Right lobe of liver (tissue), 6 donors: ENCODE data around the gene WDR3. TPM values are rescaled to one million over a fixed set of nuclear protein-coding genes. Genes with fewer than 3 reads are reported as not detected.

Source experiments
- ATAC-seq, 4 donors: fragments of 200-7000 bp; cut with Tn5 transposase; one replicate each; pipeline ENCODE4 v1.9.1; 2020; ENCODE audit warnings: mild to moderate bottlenecking in 4 of 4, moderate library complexity in 4 of 4
- DNase-seq, 3 donors: peaks; one replicate each; pipeline ENCODE4 v3.0.0-alpha.2; 2020
- H3K27ac ChIP-seq, 3 donors: fragments of 200-600 bp; one replicate each; pipeline ENCODE4 v1.8.0; 2022
- H3K27me3 ChIP-seq, 2 donors: fragments of 200-600 bp; one replicate each; pipeline ENCODE4 v1.8.0; 2022
- H3K36me3 ChIP-seq, 4 donors: fragments of 200-600 bp; sonication (generic) in 1 of 4; one replicate each; pipeline versions ENCODE4 v1.5.1 to v1.8.0; 2017 to 2022; ENCODE audit warnings: control low read depth in 1 of 4
- H3K4me1 ChIP-seq, 4 donors: fragments of 200-600 bp; sonication (generic) in 1 of 4; one replicate each; pipeline versions ENCODE4 v1.5.1 to v1.8.0; 2017 to 2022; ENCODE audit warnings: control low read depth in 1 of 4
- H3K4me3 ChIP-seq, 3 donors: fragments of 200-600 bp; one replicate each; pipeline ENCODE4 v1.8.0; 2022
- H3K9me3 ChIP-seq, 4 donors: fragments of 200-600 bp; sonication (generic) in 1 of 4; one replicate each; pipeline versions ENCODE4 v1.5.1 to v1.8.0; 2017 to 2022; ENCODE audit warnings: control low read depth in 1 of 4
- CTCF ChIP-seq, 4 donors: fragments of 200-600 bp in 3 of 4; fragments of 450-650 bp in 1 of 4; IDR thresholded peaks; one replicate each; pipeline versions ENCODE4 v1.5.1 to v1.8.0; 2016 to 2022; ENCODE audit warnings: antibody characterized with exemption in 4 of 4, mild to moderate bottlenecking in 2 of 4
- POLR2A ChIP-seq: fragments of 450-650 bp; IDR thresholded peaks from one replicate; pipeline ENCODE4 v1.6.1; 2017; ENCODE audit warnings: antibody characterized with exemption, mild to moderate bottlenecking
- WGBS: methylation state at CpG from one replicate; pipeline ENCODE4 v1.1.6; 2018; ENCODE audit warnings: low coverage, low lambda C conversion rate; ENCODE audit not compliant: insufficient coverage; ENCODE audit errors: missing lambda C conversion rate; 5-methylcytosine and 5-hydroxymethylcytosine counted together
- intact Hi-C, 2 donors: fragments of 100-400 bp; cut with DNase I; formaldehyde crosslinking; loops; one replicate each; pipeline versions ENCODE4 v1.11.2 to v1.14.1; 2022
- total RNA-seq, 6 experiments: library from RNA; depleted of rRNA in 2 of 6; stranded (reverse); fragments of >200 nt in 2 of 6; fragmentation: NEBNext Ultra II Directional in 3 of 6; extraction: Animal tissue kit (Norgen Biotek cat#: 25700) in 3 of 6; gene quantifications; one replicate each; pipeline versions ENCODE4 v1.1.0 to v1.2.4, GENCODE V29; 2016 to 2023
- donor health status: DM: no; HTN: yes; CAD: no.
- donor health status: DM: no; HTN: no; CAD: no.
- donor health status: DM: no; HTN: no; CAD: no.
- donor health status: DM: no; HTN: yes; CAD: no.
- donor health status: DM: no; HTN: yes; CAD: no.

Gene WDR3
- total RNA-seq, 6 experiments from 2014 or later: 10.4 to 18.8 (median 15.1) TPM

- WGBS: 50% methylated on average over 2 of the region's 2 CpGs
- Histone ChIP-seq H3K27ac (no peak overlapping the region), H3K4me3 (no peak overlapping the region), H3K4me1 (peaks cover 0 to 10% (median 3%) of the 10 kb centered on the region in 4 donors), H3K27me3 (no peaks in the 10 kb centered on the region), H3K9me3 (no peaks in the 10 kb centered on the region), H3K36me3 (peaks cover 0 to 14% (median 3%) of the 10 kb centered on the region in 4 donors)
- peak; percentile 61 to 76 (median 70) for ATAC-seq
- TF ChIP-seq POLR2A: no peak
- no peak for DNase-seq
- intact Hi-C loops: no loop called here
Measured at GRCh38 chr1:117892512-117892911, 37.0 kb upstream of the WDR3 start.

DNA sequence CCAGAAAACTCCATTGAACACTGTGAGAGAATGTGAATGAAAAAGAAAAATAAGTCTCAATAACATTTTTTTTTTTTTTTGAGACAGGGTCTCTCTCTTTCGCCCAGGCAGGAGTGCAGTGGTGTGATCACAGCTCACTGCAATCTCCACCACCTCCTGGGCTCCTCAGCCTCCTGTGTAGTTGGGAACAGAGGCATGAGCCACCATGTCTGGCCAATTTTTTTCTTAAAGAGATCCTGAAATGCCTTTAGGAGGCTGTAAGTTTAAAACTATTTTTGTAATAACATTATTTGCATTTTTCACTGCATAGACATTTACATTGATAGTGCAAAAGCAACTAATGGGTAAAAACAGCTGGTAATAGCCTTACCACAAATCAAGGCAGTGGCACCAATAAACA, 35.5 kb upstream of the WDR3 start:
- Histone ChIP-seq H3K27me3 (no peaks in the 10 kb centered on the region), H3K4me1 (peaks cover 0 to 10% (median 3%) of the 10 kb centered on the region in 4 donors), H3K4me3 (no peak overlapping the region), H3K36me3 (peaks cover 0 to 30% (median 3%) of the 10 kb centered on the region in 4 donors), H3K9me3 (no peaks in the 10 kb centered on the region), H3K27ac (no peak overlapping the region)
- intact Hi-C loops: no loop called here
- no peak for TF ChIP-seq POLR2A
- TF ChIP-seq CTCF (IDR thresholded peaks at IDR 0.05): no peak
- DNase-seq (no peak), ATAC-seq (no peak)
- 71% methylated on average over 1 of the region's 1 CpG for WGBS

GRCh38 chr1:117895482-117896114, 33.9 kb upstream of the WDR3 start:
- Histone ChIP-seq H3K27me3 (no peaks in the 10 kb centered on the region), H3K27ac (no peak overlapping the region), H3K36me3 (peaks cover 0 to 36% (median 3%) of the 10 kb centered on the region in 4 donors), H3K4me3 (no peak overlapping the region), H3K4me1 (peaks cover 0 to 10% (median 3%) of the 10 kb centered on the region in 4 donors), H3K9me3 (no peaks in the 10 kb centered on the region)
- ATAC-seq (peak; percentile 73 to 89 (median 82)), DNase-seq (peak in 2 of 3 donors; percentile 20 to 59)
- intact Hi-C loops: no loop called here
- 19% methylated on average over 4 of the region's 4 CpGs for WGBS
- peak; percentile 73 to 76 (median 74) for TF ChIP-seq CTCF (IDR thresholded peaks at IDR 0.05)
- TF ChIP-seq POLR2A: no peak

- Histone ChIP-seq H3K27me3 (no peaks in the 10 kb centered on the region), H3K4me3 (no peak overlapping the region), H3K27ac (no peak overlapping the region), H3K36me3 (peaks cover 0 to 36% (median 5%) of the 10 kb centered on the region in 4 donors), H3K4me1 (peaks cover 0 to under 1% (median 0%) of the 10 kb centered on the region in 4 donors), H3K9me3 (no peaks in the 10 kb centered on the region)
- 40% methylated on average over 4 of the region's 4 CpGs for WGBS
- ATAC-seq: peak in 1 of 4 donors; percentile 24
- DNase-seq: no peak
- intact Hi-C loops: no loop called here
- no peak for TF ChIP-seq POLR2A
- no peak for TF ChIP-seq CTCF (IDR thresholded peaks at IDR 0.05)
Measured at GRCh38 chr1:117897551-117897950, 32.0 kb upstream of the WDR3 start.

GRCh38 chr1:117899801-117900200, 29.7 kb upstream of the WDR3 start:
- H3K4me1 ChIP-seq: peaks cover 0 to 12% (median 4%) of the 10 kb centered on the region in 4 donors
- H3K27me3 ChIP-seq: no peaks in the 10 kb centered on the region
- H3K9me3 ChIP-seq: no peaks in the 10 kb centered on the region
- ATAC-seq (no peak), DNase-seq (no peak)
- WGBS: 89% methylated on average over 1 of the region's 1 CpG
- intact Hi-C loops: no loop called here
- TF ChIP-seq CTCF (IDR thresholded peaks at IDR 0.05) (no peak), POLR2A (no peak)
- no peak overlapping the region for H3K27ac ChIP-seq
- H3K4me3 ChIP-seq: no peak overlapping the region
- H3K36me3 ChIP-seq: peaks cover 0 to 36% (median 5%) of the 10 kb centered on the region in 4 donors
